ENCODE results near the gene SCUBE2. TPM values are rescaled to one million over a fixed set of nuclear protein-coding genes. Genes with fewer than 3 reads are reported as not detected.

The SCUBE2 gene
- total RNA-seq, 1 experiment from 2014 or later = 1.9 TPM

DNA sequence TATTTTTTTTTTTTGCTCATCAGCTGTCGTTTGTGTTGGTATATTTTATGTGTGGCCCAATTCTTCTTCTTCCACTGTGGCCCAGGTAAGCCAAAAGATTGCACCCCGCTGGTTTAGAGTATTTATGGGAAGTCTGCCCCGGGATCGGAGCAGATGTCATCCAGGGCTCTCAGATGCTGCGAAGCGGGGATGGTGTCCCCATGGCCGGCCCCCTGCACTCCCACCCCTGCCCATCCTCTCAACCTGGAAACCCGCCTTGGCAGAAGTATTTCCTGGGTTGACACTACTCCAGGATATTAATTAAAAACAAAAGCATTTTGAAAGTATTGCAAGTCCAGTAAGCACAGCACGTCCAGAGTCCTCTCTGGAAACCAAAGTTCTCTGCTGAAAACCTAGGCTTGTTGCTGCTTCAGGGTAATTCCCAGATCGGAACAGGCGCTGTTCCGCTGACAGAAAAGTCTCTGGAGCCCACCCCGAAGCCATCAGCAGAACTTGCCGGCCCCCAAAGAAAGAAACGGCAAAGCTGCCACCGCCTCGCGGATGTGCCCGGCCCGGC, 833 bp downstream of the SCUBE2 start:
- ATAC-seq = peak; percentile 5; the same call in 1 of the 2 replicates
- Mint-ChIP-seq H3K4me1 (peaks cover 12% of the 10 kb centered on the region), H3K9me3 (no peaks in the 10 kb centered on the region), H3K27me3 (ENCODE audit: low read depth) (peaks cover 45% of the 10 kb centered on the region), H3K27ac (no peak overlapping the region), H3K4me3 (peak overlapping the region; percentile 66), H3K36me3 (no peaks in the 10 kb centered on the region)
- TF ChIP-seq E2F5 (CRISPR knock-in tag; IDR thresholded peaks at IDR 0.05) = no peak
- TF ChIP-seq RELA (CRISPR knock-in tag; IDR thresholded peaks at IDR 0.05; ENCODE audit: borderline replicate concordance) = no peak
- no peak for TF ChIP-seq CREB1 (CRISPR knock-in tag; IDR thresholded peaks at IDR 0.05)
- TF ChIP-seq GABPB1 (CRISPR knock-in tag; IDR thresholded peaks at IDR 0.05) = no peak
- TF ChIP-seq TEAD4 (CRISPR knock-in tag; IDR thresholded peaks at IDR 0.05) = no peak
- no peak for TF ChIP-seq ZNF317 (CRISPR knock-in tag; IDR thresholded peaks at IDR 0.05; ENCODE audit: borderline replicate concordance, low read depth)
- TF ChIP-seq, protein P1, sequence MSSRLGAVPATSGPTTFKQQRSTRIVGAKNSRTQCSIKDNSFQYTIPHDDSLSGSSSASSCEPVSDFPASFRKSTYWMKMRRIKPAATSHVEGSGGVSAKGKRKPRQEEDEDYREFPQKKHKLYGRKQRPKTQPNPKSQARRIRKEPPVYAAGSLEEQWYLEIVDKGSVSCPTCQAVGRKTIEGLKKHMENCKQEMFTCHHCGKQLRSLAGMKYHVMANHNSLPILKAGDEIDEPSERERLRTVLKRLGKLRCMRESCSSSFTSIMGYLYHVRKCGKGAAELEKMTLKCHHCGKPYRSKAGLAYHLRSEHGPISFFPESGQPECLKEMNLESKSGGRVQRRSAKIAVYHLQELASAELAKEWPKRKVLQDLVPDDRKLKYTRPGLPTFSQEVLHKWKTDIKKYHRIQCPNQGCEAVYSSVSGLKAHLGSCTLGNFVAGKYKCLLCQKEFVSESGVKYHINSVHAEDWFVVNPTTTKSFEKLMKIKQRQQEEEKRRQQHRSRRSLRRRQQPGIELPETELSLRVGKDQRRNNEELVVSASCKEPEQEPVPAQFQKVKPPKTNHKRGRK (CRISPR knock-in tag; IDR thresholded peaks at IDR 0.05; ENCODE audit: borderline replicate concordance) = no peak
- TF ChIP-seq HMGA2 (CRISPR knock-in tag; IDR thresholded peaks at IDR 0.05) = no peak
- no peak for TF ChIP-seq ZNF263 (CRISPR knock-in tag; IDR thresholded peaks at IDR 0.05; ENCODE audit: low read depth)
- no peak for TF ChIP-seq IRF2 (CRISPR knock-in tag; IDR thresholded peaks at IDR 0.05; ENCODE audit: borderline replicate concordance, low read depth)
- TF ChIP-seq FOXK1 (CRISPR knock-in tag; IDR thresholded peaks at IDR 0.05) = no peak
- no peak for TF ChIP-seq ZNF671 (CRISPR knock-in tag; IDR thresholded peaks at IDR 0.05)
- no peak for TF ChIP-seq EMX1 (CRISPR knock-in tag; IDR thresholded peaks at IDR 0.05)
- TF ChIP-seq SOX15 (CRISPR knock-in tag; IDR thresholded peaks at IDR 0.05) = no peak
- no peak for TF ChIP-seq CREM (CRISPR knock-in tag; IDR thresholded peaks at IDR 0.05)
- POLR2A ChIA-PET = no interaction called here
- no peak for DNase-seq (ENCODE audit: low spot score)
- CTCF ChIA-PET = interaction anchor here (1.0 to 3.1 kb wide), 5 partner anchors 19 to 131 kb away, joined by 3 to 19 read pairs (median 3); no protein-coding TSS in a partner anchor

GRCh38 chr11:9089636-9090035, 1.8 kb downstream of the SCUBE2 start:
- ATAC-seq (no peak), DNase-seq (ENCODE audit: low spot score) (no peak)
- H3K27me3 Mint-ChIP-seq (ENCODE audit: low read depth) = peaks cover 45% of the 10 kb centered on the region
- peaks cover 12% of the 10 kb centered on the region for H3K4me1 Mint-ChIP-seq
- H3K4me3 Mint-ChIP-seq = peak overlapping the region; percentile 66; the same call in 1 of the 2 replicates
- H3K36me3 Mint-ChIP-seq = no peaks in the 10 kb centered on the region
- ChIA-PET CTCF (interaction anchor here (1.0 to 3.1 kb wide), 5 partner anchors 15 to 130 kb away, joined by 3 to 19 read pairs (median 3); no protein-coding TSS in a partner anchor), POLR2A (no interaction called here)
- no peaks in the 10 kb centered on the region for H3K9me3 Mint-ChIP-seq
- no peak for TF ChIP-seq TEAD4 (CRISPR knock-in tag; IDR thresholded peaks at IDR 0.05)
- TF ChIP-seq ZNF121 (CRISPR knock-in tag; IDR thresholded peaks at IDR 0.05) = no peak
- TF ChIP-seq ETV6 (CRISPR knock-in tag; IDR thresholded peaks at IDR 0.05) = no peak
- TF ChIP-seq, protein P2, sequence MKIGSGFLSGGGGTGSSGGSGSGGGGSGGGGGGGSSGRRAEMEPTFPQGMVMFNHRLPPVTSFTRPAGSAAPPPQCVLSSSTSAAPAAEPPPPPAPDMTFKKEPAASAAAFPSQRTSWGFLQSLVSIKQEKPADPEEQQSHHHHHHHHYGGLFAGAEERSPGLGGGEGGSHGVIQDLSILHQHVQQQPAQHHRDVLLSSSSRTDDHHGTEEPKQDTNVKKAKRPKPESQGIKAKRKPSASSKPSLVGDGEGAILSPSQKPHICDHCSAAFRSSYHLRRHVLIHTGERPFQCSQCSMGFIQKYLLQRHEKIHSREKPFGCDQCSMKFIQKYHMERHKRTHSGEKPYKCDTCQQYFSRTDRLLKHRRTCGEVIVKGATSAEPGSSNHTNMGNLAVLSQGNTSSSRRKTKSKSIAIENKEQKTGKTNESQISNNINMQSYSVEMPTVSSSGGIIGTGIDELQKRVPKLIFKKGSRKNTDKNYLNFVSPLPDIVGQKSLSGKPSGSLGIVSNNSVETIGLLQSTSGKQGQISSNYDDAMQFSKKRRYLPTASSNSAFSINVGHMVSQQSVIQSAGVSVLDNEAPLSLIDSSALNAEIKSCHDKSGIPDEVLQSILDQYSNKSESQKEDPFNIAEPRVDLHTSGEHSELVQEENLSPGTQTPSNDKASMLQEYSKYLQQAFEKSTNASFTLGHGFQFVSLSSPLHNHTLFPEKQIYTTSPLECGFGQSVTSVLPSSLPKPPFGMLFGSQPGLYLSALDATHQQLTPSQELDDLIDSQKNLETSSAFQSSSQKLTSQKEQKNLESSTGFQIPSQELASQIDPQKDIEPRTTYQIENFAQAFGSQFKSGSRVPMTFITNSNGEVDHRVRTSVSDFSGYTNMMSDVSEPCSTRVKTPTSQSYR (CRISPR knock-in tag; IDR thresholded peaks at IDR 0.05) = no peak
- TF ChIP-seq NFYB (CRISPR knock-in tag; conservative IDR thresholded peaks at IDR 0.05; ENCODE audit: low read depth) = no peak
- TF ChIP-seq SMAD4 (CRISPR knock-in tag; IDR thresholded peaks at IDR 0.05) = no peak
- H3K27ac Mint-ChIP-seq = no peak overlapping the region

Measured in WTC11 (cell line).